Activated T-helper 17 cell treated with anti-CD3 and anti-CD28 coated beads, Interleukin-2, amount 50 U/mL, for 72 hours (primary cell): Measurements from ENCODE around the gene SERTAD2. TPM values are rescaled to one million over a fixed set of nuclear protein-coding genes. Genes with fewer than 3 reads are reported as not detected.

Source experiments
- ATAC-seq: fragments of 150-1000 bp; cut with Tn5 transposase; replicated peaks from 2 replicates; pipeline ENCODE4 v1.10.0; 2021; ENCODE audit warnings: mild to moderate bottlenecking, moderate library complexity
- H3K27ac Mint-ChIP-seq: one replicate; pipeline ENCODE4 v1.8.0; 2022; ENCODE audit warnings: mixed read lengths
- H3K27me3 Mint-ChIP-seq: one replicate; pipeline ENCODE4 v1.8.0; 2022; ENCODE audit warnings: mixed read lengths
- H3K36me3 Mint-ChIP-seq: one replicate; pipeline ENCODE4 v1.8.0; 2022; ENCODE audit warnings: low read depth, mild to moderate bottlenecking, mixed read lengths
- H3K4me1 Mint-ChIP-seq: one replicate; pipeline ENCODE4 v1.8.0; 2022; ENCODE audit warnings: mixed read lengths
- H3K4me3 Mint-ChIP-seq: one replicate; pipeline ENCODE4 v1.8.0; 2022; ENCODE audit warnings: mild to moderate bottlenecking, mixed read lengths
- H3K9me3 Mint-ChIP-seq: one replicate; pipeline ENCODE4 v1.8.0; 2022; ENCODE audit warnings: mixed read lengths
- total RNA-seq, 2 donors: library from RNA; stranded (reverse); gene quantifications; one replicate each; pipeline ENCODE4 v1.2.3, GENCODE V29; 2022

Gene SERTAD2
- total RNA-seq, 2 donors from 2014 or later = 11.5 to 30.7 TPM

DNA sequence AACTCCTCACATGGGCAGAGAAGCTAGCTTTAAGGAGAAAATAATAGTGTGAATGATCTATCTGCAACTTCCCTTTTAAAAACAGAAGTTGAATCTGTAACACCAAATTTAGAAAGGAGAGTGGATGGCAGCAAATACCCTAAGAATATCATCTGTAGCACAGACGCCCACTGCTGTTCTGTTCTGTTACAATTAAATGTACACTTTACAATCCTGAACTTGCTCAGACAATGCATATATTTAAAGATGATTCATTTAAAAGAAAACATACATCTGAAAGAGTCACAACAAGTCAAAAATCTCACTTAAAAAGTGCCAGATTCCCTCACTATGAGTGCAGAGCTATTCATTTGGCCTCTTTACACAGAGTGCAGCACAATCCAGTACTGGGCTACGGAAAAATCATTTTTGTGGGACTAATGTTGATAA lies 8.0 kb upstream of the SERTAD2 start:
- no peak for ATAC-seq
- H3K9me3 Mint-ChIP-seq = no peaks in the 10 kb centered on the region
- H3K27ac Mint-ChIP-seq = no peak overlapping the region
- peaks cover 12% of the 10 kb centered on the region for H3K4me1 Mint-ChIP-seq
- no peaks in the 10 kb centered on the region for H3K36me3 Mint-ChIP-seq
- H3K4me3 Mint-ChIP-seq = no peak overlapping the region
- H3K27me3 Mint-ChIP-seq = no peaks in the 10 kb centered on the region

DNA sequence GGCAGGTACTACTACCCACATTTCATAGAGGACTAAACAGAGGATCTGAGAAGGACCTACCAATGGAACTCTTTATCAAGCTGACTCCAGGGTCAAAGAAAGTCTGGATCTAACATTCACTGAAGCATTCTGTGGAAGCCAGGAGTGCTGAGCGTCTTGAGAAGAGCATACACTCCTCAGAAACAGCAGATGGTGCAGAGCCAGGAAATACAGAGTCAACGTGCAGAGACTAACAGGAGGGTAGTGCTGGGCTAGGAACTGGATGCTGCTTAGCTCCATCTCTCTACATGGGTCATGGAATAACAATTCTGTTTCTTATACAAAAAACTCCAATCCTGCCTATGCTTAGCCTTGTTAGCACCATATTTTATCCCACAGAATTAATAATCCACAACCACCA lies 5.5 kb upstream of the SERTAD2 start:
- H3K4me3 Mint-ChIP-seq = no peak overlapping the region
- no peak for ATAC-seq
- H3K4me1 Mint-ChIP-seq = peaks cover 16% of the 10 kb centered on the region
- no peaks in the 10 kb centered on the region for H3K27me3 Mint-ChIP-seq
- no peaks in the 10 kb centered on the region for H3K9me3 Mint-ChIP-seq
- H3K36me3 Mint-ChIP-seq = no peaks in the 10 kb centered on the region
- H3K27ac Mint-ChIP-seq = no peak overlapping the region

DNA sequence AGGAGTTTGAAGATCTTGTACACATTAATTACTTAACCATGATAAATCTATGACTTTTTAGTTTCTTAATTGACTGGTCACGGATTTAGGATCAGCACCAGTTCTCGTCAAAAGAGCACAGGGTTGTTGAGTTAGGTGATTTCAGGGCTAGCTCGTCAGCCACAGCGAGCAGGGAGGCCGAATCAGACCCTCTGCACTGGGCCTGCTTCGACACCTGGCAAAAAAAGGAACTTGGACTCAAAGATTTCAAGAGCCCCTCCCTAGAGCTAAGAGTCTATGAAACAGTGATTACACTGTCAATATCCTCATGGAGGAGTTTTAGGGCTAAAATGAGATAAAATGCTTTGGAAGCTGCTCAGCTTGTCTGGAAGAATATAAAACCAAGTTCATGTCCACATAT lies 4.6 kb upstream of the SERTAD2 start:
- no peaks in the 10 kb centered on the region for H3K9me3 Mint-ChIP-seq
- no peaks in the 10 kb centered on the region for H3K36me3 Mint-ChIP-seq
- no peak overlapping the region for H3K27ac Mint-ChIP-seq
- H3K4me3 Mint-ChIP-seq = no peak overlapping the region
- ATAC-seq = no peak
- no peaks in the 10 kb centered on the region for H3K27me3 Mint-ChIP-seq
- peaks cover 12% of the 10 kb centered on the region for H3K4me1 Mint-ChIP-seq

DNA sequence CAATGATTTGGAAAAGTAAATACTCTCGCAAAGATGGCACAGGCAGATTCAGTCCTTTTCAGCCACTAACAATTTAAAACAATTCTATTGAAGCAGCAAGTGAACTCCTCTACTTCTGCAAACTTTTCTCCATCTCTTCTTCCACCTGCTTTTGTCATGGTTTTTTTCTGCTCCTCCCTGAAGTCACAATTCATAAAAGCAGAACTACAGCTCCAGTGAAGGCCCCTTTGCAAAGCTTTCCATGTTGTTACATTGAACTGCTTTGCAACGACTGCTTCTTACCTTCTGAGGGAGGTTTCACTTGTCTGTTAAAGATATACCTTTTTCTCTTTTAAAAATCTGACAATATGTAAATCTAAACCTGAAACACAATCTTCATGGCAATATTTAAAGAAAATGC lies 3.7 kb upstream of the SERTAD2 start:
- H3K27me3 Mint-ChIP-seq = no peaks in the 10 kb centered on the region
- no peak overlapping the region for H3K4me3 Mint-ChIP-seq
- H3K9me3 Mint-ChIP-seq = no peaks in the 10 kb centered on the region
- ATAC-seq = no peak
- no peaks in the 10 kb centered on the region for H3K36me3 Mint-ChIP-seq
- no peak overlapping the region for H3K27ac Mint-ChIP-seq
- H3K4me1 Mint-ChIP-seq = peaks cover 16% of the 10 kb centered on the region

DNA sequence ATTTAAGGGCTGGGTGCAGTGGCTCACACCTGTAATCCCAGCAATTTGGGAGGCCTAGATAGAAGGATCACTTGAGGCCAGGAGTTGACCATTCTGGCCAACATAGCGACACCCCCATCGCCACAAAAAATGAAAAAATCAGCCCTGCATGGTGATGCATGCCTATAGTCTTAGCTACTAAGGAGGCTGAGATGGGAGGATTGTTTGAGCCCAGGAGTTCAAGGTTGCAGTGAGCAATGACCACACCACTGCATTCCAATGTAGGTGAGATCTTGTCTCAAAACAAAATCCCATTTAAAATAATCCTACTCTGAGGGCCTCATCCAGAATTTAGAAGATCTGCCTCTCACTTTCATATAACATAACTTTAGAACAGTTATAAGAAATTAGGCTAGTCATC lies 2.7 kb upstream of the SERTAD2 start:
- Mint-ChIP-seq H3K4me1 (peaks cover 22% of the 10 kb centered on the region), H3K27me3 (no peaks in the 10 kb centered on the region), H3K4me3 (no peak overlapping the region), H3K27ac (no peak overlapping the region), H3K9me3 (no peaks in the 10 kb centered on the region), H3K36me3 (no peaks in the 10 kb centered on the region)
- no peak for ATAC-seq

DNA sequence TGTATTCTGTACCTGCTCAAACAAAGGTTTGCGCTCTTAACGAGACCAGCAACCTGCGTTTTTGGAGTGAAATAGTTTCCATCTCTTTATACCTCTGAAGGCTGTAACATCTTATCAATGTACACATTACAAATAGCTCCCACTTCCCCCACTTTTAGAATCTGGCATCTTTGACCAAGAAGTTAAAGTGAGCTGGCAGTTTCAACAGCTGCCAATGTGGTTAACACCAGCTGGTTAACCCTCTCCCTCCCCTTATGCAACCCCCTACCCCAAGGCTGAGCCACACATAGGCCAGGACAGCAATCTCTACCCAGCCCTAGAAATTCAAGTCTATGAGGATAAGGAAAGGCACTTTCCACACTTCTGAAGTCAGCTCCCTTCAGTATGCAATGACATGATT lies 2.2 kb upstream of the SERTAD2 start:
- Mint-ChIP-seq H3K9me3 (no peaks in the 10 kb centered on the region), H3K36me3 (no peaks in the 10 kb centered on the region), H3K4me1 (peaks cover 22% of the 10 kb centered on the region), H3K4me3 (peak overlapping the region; percentile 84), H3K27me3 (no peaks in the 10 kb centered on the region), H3K27ac (no peak overlapping the region)
- ATAC-seq = no peak

DNA sequence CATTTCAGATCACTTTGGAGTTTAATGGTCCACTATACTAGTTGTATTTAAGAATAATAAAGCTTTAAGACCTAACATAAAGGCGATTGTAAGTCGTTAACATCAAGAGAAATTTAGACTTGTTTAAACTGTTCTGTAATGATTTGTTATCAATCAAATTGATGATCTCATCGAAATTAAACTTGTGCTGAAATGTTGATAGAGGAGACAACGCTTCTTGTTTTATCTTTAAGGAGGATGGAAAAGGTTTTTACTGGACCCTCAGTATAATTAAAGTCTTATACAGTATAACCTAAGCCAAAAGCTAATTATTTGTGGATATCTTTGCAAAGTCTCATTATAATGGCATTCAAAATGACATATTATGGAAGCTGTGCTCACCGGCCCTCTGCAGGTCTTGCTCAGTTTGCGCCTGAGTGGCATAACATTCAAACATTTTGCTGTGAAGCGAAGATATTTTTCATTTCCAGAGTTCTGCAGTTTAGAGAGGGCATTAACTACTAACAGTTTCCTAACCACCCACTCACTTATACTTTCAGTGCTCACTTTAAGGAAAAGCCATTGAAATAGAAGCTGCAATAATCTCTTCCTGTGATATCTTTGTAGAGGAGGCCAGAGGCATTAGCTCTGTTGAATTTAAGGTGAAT lies 1.4 kb upstream of the SERTAD2 start:
- peak overlapping the region; percentile 84 for H3K4me3 Mint-ChIP-seq
- no peaks in the 10 kb centered on the region for H3K36me3 Mint-ChIP-seq
- H3K4me1 Mint-ChIP-seq = peaks cover 22% of the 10 kb centered on the region
- H3K27me3 Mint-ChIP-seq = no peaks in the 10 kb centered on the region
- peak overlapping the region; percentile 48 for H3K27ac Mint-ChIP-seq
- ATAC-seq = peak; percentile 10
- no peaks in the 10 kb centered on the region for H3K9me3 Mint-ChIP-seq

DNA sequence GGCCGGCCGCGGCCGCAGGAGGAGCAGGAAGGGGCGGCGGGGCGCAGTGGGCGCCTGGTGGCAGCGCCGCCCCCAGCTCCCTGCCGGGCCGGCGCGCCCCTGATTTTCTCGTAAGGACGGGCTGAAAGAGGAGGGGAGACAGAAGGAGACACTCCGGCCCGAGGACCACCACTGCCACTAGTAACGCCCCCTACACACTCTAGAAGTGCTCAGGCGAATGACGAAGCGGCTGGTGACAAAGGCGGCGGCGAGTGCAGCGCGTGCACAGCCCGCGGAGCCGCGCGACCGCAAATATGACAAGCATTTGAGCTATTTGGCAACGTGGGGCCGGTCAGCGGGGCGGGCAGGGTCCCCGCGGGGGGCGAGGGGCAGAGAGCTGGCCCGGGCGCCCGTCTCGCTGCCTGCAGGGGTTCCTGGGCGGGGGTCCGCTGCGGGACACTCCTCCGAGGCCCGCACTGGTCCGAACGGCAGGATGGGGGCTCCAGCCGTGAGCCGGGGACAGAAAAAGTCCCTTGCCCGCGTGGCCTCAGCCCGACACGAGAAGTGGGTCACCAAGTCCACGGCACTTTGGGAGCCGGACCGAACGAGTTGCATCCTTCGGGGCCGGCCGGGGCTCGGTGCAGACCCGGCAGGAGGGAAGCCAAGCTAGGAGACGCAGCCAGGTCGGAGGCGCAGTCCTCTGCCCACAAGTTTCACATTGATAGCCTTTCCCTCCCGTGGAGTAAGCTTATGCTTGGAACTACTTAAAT lies 524 bp upstream of the SERTAD2 start:
- Mint-ChIP-seq H3K36me3 (no peaks in the 10 kb centered on the region), H3K27ac (peak overlapping the region; percentile 48), H3K27me3 (no peaks in the 10 kb centered on the region), H3K4me1 (peaks cover 24% of the 10 kb centered on the region), H3K4me3 (peak overlapping the region; percentile 84), H3K9me3 (no peaks in the 10 kb centered on the region)
- ATAC-seq = peak; percentile 46

DNA sequence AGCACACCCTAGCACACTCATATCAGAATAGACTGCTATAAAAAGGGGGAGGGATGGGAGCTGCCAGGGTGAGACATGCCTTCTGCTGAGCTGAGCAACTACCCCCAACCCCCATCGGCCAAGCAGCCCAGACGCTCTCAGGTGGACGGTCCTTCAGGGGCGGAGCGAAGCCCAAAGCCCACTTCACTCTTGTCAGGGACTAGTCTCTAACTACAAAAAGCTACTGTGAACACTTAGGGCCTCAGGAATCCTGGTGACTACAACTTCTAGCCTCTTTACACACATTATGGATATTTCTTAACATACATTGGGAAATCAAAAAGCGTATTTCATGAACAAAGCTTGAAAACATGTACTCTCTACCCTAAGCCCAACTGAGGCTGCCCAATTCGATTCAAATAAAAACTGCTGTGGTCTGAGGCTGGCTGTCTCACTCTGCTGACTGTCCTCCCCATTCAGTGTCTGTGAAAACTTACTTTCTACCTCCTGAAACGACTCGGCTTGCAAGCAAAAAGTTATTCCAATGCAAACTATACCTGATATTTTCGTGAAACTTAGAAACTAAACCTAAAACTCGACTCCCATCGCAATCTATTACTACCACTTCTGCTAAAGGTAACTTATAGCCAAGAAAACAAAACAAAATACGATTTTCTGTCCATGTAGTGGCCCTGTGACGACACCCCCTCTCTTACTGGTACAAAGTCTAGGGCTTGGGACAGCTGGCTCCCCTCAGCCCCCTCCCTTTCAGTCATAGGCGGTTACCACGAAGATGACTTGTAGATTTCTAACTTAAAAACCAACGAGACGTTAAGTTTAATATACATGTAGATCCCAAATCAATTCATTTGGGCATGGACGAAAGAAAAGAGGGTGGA lies 1.2 kb downstream of the SERTAD2 start:
- ATAC-seq = peak; percentile 67
- no peaks in the 10 kb centered on the region for H3K36me3 Mint-ChIP-seq
- peak overlapping the region; percentile 78 for H3K27ac Mint-ChIP-seq
- H3K4me3 Mint-ChIP-seq = peak overlapping the region; percentile 84
- H3K9me3 Mint-ChIP-seq = no peaks in the 10 kb centered on the region
- no peaks in the 10 kb centered on the region for H3K27me3 Mint-ChIP-seq
- peaks cover 23% of the 10 kb centered on the region for H3K4me1 Mint-ChIP-seq

DNA sequence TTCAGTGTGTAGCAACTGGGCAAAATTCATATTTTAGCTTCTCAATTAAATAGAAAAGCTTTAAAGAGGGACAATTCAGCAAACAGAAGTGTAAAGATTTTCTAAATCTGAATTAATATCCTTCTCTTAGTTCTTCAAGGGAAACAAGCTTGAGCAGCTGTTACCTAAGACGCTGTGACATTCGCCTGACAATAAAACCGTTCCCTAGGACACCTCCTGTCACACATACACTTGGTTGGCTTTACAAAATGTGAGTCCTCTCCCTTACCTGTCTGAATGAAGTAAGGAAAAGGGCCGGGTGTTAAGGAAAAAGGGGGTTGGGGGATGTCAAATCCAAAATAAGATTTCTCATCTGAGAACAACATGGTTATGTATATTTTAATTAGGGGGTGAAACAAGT lies 2.1 kb downstream of the SERTAD2 start:
- Mint-ChIP-seq H3K27ac (no peak overlapping the region), H3K9me3 (no peaks in the 10 kb centered on the region), H3K36me3 (no peaks in the 10 kb centered on the region), H3K4me3 (peak overlapping the region; percentile 84), H3K4me1 (peaks cover 23% of the 10 kb centered on the region), H3K27me3 (no peaks in the 10 kb centered on the region)
- ATAC-seq = no peak

DNA sequence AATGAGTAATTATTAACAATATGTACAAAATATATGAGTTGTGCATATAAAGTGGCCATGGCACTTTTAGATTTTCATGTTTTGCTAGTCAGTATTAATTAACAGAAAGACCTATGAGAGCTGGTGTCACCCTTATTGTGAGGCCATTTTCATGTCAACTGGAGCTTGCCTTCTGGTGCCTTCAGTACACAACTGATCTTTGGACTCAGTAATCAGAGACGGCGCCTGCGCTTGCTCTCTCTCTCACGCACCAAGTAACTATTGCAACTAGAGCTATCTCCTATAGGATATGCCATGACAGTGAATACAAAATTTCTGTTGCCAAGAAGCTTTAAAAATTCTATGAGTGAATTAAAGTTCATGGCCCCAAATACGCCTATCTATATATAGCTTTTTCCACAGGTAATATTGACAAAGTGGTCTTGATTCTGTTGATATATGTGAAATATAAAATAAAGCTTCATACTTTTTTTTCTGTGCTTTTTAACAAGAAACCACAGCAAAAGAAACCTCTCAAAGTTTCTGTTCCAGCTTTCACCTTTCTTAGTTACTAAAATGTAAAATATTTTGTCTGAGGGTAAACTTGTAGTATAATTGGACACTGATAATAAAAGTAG lies 2.9 kb downstream of the SERTAD2 start:
- no peak for ATAC-seq
- Mint-ChIP-seq H3K9me3 (no peaks in the 10 kb centered on the region), H3K4me1 (peaks cover 21% of the 10 kb centered on the region), H3K36me3 (no peaks in the 10 kb centered on the region), H3K27me3 (no peaks in the 10 kb centered on the region), H3K27ac (no peak overlapping the region), H3K4me3 (peak overlapping the region; percentile 12)

DNA sequence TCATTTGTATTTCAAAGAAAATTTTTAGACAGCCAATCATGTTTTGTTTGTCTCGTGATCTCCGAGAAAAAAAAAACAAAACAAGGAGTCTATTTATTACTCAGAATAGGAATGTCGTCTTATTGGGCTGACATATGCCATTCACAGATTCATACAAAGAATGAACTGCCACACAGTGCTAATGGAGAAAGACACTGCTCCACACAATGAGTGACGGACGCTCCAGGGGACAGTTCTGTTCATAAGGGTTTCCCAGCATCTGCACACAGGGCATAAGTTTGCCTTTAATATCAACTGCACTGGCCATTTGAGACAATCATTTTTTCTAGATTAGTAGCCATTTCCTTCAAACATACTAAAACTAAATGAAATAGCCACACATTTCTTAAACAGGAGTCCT lies 3.4 kb downstream of the SERTAD2 start:
- ATAC-seq = no peak
- Mint-ChIP-seq H3K36me3 (no peaks in the 10 kb centered on the region), H3K27me3 (no peaks in the 10 kb centered on the region), H3K4me1 (peaks cover 18% of the 10 kb centered on the region), H3K9me3 (no peaks in the 10 kb centered on the region), H3K4me3 (peak overlapping the region; percentile 12), H3K27ac (no peak overlapping the region)

DNA sequence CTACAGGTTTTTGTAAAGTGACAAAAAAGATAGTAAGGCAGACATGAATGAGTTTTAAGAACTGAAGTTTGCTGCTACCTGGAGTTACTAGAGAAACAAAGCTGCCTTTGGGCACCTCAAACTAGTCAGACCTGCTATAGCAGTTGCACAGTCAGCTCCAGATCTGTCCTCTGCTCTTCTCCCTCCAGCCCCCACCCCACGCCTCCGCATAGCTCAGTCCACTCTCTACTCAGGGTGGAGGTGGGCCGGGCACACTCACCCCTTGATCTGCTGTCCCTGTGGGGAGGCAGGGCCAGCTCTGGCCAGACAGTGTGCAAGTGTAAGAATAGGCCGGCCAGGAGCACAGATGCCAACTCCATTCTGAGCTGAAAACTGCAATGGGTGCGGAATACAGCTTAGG lies 4.1 kb downstream of the SERTAD2 start:
- H3K27ac Mint-ChIP-seq = no peak overlapping the region
- ATAC-seq = no peak
- no peaks in the 10 kb centered on the region for H3K36me3 Mint-ChIP-seq
- no peaks in the 10 kb centered on the region for H3K27me3 Mint-ChIP-seq
- peak overlapping the region; percentile 29 for H3K4me3 Mint-ChIP-seq
- H3K4me1 Mint-ChIP-seq = peaks cover 17% of the 10 kb centered on the region
- no peaks in the 10 kb centered on the region for H3K9me3 Mint-ChIP-seq

DNA sequence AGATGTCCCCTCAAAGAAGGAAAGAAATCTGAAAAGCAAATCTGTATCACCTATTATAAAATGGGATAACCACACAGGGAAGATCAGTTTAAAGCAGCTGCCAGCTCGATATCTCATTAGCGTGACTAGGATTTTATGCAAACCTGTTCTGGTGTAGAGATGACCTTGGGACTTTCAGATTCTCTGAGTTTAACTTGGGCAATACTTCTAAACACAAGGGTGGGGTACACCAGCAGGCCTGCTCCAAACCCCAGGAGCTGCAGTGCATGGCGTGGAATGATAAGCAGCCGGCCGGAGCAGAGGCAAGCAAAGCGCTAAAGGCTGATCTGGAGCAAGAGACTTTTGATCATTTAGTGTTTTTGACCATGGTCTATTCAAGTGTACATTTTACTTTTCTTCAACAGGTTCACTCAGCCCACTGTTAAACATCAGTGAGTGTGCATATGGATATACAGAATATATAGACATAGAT lies 4.7 kb downstream of the SERTAD2 start:
- H3K4me1 Mint-ChIP-seq = peaks cover 22% of the 10 kb centered on the region
- no peaks in the 10 kb centered on the region for H3K9me3 Mint-ChIP-seq
- H3K36me3 Mint-ChIP-seq = no peaks in the 10 kb centered on the region
- no peak for ATAC-seq
- H3K27me3 Mint-ChIP-seq = no peaks in the 10 kb centered on the region
- H3K27ac Mint-ChIP-seq = no peak overlapping the region
- no peak overlapping the region for H3K4me3 Mint-ChIP-seq
